GM21786 (cell line): Measurements from ENCODE around the gene ZCCHC13.
"Not testable (repeated sequence)": the region's sequence is repeated elsewhere in the genome, so short reads cannot be mapped to it uniquely, and the experiment has no call there.

Source experiments
- ATAC-seq: cut with Tn5 transposase; IDR thresholded peaks from one replicate; pipeline ENCODE4 v1.9.1; 2021; ENCODE audit not compliant: unreplicated experiment

ZCCHC13 gene

GRCh38 chrX:74319321-74319720, 15.3 kb downstream of the ZCCHC13 start:
- not testable (repeated sequence) for ATAC-seq

- no peak for ATAC-seq
These were observed 17.2 kb downstream of the ZCCHC13 start for GRCh38 chrX:74321191-74321590.

GRCh38 chrX:74324131-74324530, 20.2 kb downstream of the ZCCHC13 start:
- ATAC-seq = no peak

GRCh38 chrX:74325130-74326059, 21.4 kb downstream of the ZCCHC13 start:
- no peak for ATAC-seq

- ATAC-seq = no peak
These were observed 34.9 kb downstream of the ZCCHC13 start for GRCh38 chrX:74338852-74339251.

- no peak for ATAC-seq
These were observed 36.1 kb downstream of the ZCCHC13 start for GRCh38 chrX:74340051-74340450.

- not testable (repeated sequence) for ATAC-seq
These were observed 38.2 kb downstream of the ZCCHC13 start for GRCh38 chrX:74342211-74342610.

GRCh38 chrX:74343343-74344279, 39.6 kb downstream of the ZCCHC13 start:
- ATAC-seq = peak; percentile 95

GRCh38 chrX:74344280-74344622, 40.3 kb downstream of the ZCCHC13 start:
- peak; percentile 16 for ATAC-seq

GRCh38 chrX:74346088-74346487, 42.1 kb downstream of the ZCCHC13 start:
- no peak for ATAC-seq

GRCh38 chrX:74349387-74349786, 45.4 kb downstream of the ZCCHC13 start:
- no peak for ATAC-seq

- no peak for ATAC-seq
These were observed 47.8 kb downstream of the ZCCHC13 start for GRCh38 chrX:74351760-74352159.

- ATAC-seq = no peak
These were observed 50.0 kb downstream of the ZCCHC13 start for GRCh38 chrX:74353984-74354383.
